GM18870 (cell line): ENCODE results near the gene PLA2G6.

Source experiments
- ATAC-seq: cut with Tn5 transposase; IDR thresholded peaks from one replicate; pipeline ENCODE4 v1.9.1; 2021; ENCODE audit warnings: moderate library complexity; ENCODE audit not compliant: unreplicated experiment

PLA2G6 gene

GRCh38 chr22:38074181-38075104 lies 107.2 kb downstream of the PLA2G6 start:
- ATAC-seq: no peak

DNA sequence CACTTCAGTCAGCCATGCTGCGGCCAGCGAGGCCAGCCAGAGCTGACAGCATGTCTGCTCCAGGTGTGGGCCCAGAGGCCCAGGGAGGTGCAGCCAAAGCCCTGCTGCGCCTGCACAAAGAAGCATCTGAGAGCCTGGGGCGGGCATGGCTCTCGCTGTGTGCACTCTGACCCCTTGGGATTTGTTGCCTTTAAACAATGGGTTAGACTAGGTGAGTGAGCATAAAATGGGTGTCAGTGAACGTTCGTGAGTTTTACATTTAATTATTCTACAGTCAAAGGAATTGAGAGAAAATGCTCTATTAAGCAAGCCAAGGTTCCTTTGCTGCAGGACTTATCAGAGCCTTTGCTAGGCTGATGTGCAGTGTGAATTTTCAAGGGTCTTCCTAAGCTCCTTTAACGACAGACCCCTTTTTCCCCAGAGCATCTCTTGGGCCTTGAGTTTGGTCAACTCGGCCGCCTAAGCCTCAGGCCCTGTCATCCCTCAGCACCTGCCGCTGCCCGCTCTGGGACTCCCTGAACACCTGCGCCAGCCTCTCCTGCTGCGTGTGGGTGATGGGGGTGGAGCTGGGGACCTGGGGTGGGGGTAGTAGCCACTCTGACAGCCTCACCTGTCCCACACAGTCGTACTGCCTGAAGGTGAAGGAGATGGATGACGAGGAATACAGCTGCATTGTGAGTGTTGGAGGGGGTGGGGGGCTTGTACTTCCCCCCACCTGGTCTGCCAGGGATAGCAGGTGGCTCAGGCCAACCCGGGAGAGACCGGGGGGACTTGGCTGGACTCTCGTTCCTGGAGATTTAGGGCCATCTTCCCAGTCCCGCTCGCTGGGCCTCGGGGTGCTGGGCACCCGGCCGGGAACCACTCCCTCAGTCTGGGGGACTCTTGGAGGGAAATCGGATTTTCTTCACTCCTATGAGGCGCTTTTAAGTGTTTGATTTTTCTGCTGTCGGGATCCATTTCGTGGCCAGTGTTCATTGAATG lies 108.2 kb downstream of the PLA2G6 start:
- no peak for ATAC-seq

DNA sequence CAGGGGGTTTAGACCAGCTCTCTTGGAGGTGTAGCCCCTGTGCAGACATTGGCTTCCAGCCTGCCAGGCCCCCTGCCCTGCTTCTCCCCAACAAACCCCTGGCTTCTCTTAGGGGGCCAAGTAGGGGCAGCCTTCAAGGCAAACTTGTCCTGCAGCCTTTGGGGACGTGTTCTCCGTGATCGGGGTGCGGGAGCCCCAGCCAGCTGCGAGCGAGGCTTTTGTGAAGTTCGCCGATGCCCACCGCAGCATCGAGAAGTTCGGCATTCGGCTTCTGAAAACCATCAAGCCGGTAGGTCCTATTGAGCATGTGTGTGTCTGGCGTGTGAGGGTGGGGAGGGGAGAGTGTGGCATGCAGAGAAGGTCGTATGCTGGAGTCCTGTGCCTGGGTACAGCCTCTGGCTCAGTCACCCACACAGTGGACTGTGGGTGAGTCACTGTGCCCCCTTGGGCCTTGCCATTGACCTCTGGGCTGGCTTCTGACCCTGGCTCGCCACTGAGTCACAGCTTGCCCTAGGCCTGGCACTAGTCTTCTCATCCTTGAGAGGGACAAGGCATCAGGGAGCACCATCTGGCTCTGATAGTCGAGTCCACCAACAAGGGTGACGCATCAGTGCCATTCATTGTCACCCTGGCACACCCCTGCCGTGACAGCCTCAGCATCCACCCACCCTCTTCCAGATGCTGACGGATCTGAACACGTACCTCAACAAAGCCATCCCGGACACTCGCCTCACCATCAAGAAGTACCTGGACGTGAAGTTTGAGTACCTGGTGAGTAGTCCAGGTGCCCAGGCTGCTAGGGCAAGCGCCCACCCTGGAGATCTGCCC lies 109.1 kb downstream of the PLA2G6 start:
- ATAC-seq: no peak

- ATAC-seq: no peak
Measured at GRCh38 chr22:38071421-38072321, 110.0 kb downstream of the PLA2G6 start.

GRCh38 chr22:38070250-38070921 lies 111.2 kb downstream of the PLA2G6 start:
- no peak for ATAC-seq

DNA sequence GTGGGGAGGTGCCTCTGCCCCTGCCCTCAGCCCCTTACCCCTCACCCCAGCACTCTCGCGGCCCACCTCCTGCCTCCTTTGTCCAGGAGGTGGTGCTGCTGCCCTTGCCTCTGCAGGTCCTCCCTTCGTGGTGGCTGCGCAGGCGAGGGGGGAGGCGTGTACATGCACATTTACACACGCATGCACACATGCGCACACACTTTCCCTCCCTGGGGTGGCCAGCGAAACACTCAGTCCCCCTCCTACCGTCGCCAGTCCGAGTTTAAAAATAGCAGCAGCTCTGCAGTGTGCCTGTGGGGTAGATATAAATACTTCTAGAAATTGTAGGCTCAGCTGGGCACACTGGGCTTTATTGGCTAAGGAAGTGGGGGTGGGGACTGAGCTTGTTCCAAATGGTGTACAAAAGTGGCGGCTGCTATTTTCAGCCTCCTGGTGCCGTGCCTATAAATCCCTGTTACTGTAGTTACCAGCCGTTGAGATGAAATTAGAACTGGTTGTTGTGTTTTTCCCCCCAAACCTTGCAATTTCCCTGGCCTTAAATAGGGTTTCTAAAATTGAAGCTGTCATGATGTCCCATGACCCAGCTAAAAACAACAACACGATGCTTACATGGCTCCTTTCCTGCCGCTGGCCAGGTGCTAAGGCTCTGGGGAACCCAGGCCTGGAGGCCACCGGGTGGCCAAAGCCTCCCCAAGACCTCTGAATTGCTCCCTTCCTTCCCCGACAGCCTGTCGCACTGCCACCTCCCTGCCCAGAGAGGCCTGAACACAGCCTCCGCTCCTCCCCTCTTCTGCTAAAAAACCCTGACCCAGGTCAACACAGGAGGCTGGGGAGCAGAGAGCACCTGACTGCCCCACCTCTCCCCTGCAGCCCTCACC lies 112.0 kb downstream of the PLA2G6 start:
- no peak for ATAC-seq

DNA sequence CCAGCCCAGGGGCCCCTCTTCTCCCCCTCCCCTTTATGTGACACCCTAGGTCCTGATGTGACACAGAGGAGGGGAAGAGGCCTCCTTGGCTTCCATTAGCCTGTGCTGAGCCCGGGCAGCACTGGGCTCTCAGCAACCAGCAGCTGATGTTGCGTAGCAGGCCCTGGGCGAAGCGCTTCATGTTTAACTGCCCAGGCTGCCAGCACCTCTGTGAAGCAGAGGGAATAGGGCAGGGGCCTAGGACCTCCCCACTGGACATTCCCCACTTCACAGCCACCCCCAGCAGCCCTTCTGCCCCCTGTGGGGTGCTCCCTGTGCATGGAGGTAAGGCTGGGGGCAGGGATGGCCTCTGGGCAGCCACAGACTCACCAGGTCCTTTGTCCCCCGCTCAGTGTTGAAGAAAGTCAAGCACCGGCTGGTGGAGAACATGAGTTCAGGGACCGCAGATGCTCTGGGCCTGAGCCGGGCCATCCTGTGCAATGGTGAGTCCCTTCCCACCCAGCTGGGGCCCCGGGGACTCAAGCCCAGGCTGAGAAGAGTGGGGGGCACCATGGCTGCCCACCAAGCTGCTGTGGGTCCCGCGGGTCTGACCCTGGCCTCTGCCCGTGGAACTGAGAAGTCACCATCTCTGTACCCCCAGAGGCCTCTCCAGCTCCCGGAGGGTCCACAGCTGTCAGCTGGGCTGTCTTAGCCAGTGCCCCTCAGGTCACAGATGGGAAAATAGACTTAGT lies 112.8 kb downstream of the PLA2G6 start:
- ATAC-seq: no peak

GRCh38 chr22:38067761-38068360 lies 113.8 kb downstream of the PLA2G6 start:
- no peak for ATAC-seq

DNA sequence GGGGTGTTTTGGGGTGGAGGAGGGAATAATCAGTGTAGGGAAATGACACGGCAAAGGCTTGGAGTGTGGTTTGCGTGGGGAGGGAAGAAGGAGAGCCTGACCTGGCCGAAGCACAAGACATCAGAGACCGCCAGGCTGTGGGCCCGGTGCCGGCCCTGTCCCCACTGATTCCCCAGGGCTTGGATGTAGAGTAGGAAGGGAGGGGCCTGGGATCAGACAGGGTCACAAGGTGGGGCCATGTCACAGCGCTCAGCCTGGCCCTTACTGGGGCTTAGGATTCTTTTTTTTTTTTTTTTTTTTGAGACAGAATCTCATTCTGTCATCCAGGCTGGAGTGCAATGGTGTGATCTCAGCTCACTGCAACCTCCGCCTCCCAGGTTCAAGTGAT lies 114.6 kb downstream of the PLA2G6 start:
- ATAC-seq: no peak

DNA sequence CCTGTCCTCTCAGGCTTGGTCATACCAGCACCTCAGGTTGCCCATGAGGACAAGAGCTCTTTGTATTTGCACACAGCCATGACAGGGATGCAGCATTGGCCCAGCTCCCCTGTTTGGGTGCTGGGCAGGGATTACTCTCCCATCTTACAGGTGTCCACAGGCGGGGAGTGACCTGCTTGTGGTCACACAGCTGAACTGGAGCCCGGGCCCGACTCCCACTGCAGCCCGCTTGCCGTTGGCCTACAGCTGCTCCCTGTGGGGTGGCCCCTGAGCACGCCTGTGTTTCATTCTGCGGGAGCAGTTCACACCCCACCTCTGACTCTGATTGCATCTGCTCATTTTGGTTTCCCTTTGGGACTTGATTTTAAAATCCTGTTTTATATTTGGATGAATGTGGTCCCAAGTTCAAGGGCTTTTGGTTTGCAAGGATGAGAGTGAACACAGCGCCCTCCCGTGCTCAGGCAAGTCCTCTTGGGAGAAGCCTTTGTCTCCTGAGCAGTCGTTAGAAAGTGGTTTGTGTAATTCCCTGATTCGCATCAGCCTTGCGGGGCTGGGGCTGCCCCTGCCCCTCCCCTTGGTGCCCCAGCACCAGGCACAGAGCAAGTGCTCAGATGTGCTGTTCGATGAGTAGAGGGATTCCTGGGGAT lies 115.1 kb downstream of the PLA2G6 start:
- ATAC-seq: no peak

DNA sequence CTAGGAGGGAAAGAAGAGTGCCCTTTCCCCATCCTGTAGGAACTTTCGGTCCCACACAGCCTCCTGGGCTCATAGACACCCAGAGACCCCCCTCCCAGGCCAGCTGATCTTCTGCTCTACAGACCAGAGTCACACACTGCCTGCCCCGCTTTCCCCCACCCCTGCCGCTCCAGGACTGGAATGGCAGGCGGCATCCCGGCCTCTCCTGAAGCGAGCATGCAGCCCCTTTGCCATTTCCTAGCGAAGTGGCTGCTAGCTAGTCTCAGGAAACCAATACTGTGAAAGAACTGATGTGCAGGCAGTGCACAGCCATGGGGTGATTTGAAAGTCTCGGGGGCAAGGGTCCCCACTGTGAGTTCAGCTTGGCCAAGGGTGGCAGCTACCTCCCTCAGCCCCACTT lies 116.1 kb downstream of the PLA2G6 start:
- no peak for ATAC-seq

DNA sequence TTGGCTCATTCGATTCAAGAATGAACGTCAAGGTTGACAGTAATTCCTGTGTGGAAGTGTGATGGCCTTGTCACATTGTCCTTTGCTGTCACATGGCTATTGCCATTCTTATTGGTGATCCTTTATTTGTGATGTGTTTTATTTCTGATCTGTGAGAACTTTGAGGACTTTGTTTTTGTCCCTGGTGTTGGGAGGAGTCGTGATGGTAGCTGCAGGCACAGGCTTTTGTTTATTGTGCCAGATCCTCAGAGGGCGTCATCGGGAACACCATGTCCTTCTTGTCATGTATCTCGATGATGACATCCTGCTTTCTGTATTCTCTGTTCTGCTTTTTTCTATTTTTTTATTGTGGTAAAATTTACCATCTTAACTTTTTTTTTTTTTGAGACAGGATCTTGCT lies 118.8 kb downstream of the PLA2G6 start:
- ATAC-seq: no peak
